Measurements from ENCODE around the gene FNBP1. TPM values are rescaled to one million over a fixed set of nuclear protein-coding genes. Genes with fewer than 3 reads are reported as not detected.

FNBP1 gene
- total and polyA plus RNA-seq, 10 of the 15 experiments (the other 5 are each of a cell fraction or from before 2014, with no cell fraction given), result 64.5 to 353 (median 179) TPM

- TF ChIP-seq PAX5 (IDR thresholded peaks at IDR 0.05; ENCODE audit: borderline replicate concordance, low read depth, low read length) (0 out of 2 replicates have a peak, but pooled peaks have one; percentile 17), MEF2A (IDR thresholded peaks at IDR 0.05; ENCODE audit: insufficient read depth, low read depth, low read length) (peak; percentile 75; the same call in 1 of the 2 replicates), JUNB (IDR thresholded peaks at IDR 0.05) (peak; percentile 69), PML (IDR thresholded peaks at IDR 0.05; ENCODE audit: low read length) (no peak), ZNF622 (IDR thresholded peaks at IDR 0.05) (no peak), ELK1 (IDR thresholded peaks at IDR 0.05; ENCODE audit: low read depth, low read length) (no peak), CREM (IDR thresholded peaks at IDR 0.05; ENCODE audit: low read depth) (peak; percentile 23; the same call in 1 of the 2 replicates), ATF7 (IDR thresholded peaks at IDR 0.05; ENCODE audit: low read depth) (peak; percentile 64; the same call in 1 of the 2 replicates), PAX8 (IDR thresholded peaks at IDR 0.05) (no peak), STAT3 (IDR thresholded peaks at IDR 0.05; ENCODE audit: low read depth, low read length) (no peak), ZNF384 (IDR thresholded peaks at IDR 0.05; ENCODE audit: borderline replicate concordance, low read depth, low read length) (peak; percentile 63; the same call in 1 of the 2 replicates), NFIC (IDR thresholded peaks at IDR 0.05; ENCODE audit: low read depth, low read length) (peak; percentile 87), HSF1 (IDR thresholded peaks at IDR 0.05; ENCODE audit: low read depth, low read length) (no peak), NFXL1 (IDR thresholded peaks at IDR 0.05; ENCODE audit: borderline replicate concordance) (no peak), TARDBP (IDR thresholded peaks at IDR 0.05; ENCODE audit: borderline replicate concordance) (no peak)
- TF ChIP-seq, protein P1, sequence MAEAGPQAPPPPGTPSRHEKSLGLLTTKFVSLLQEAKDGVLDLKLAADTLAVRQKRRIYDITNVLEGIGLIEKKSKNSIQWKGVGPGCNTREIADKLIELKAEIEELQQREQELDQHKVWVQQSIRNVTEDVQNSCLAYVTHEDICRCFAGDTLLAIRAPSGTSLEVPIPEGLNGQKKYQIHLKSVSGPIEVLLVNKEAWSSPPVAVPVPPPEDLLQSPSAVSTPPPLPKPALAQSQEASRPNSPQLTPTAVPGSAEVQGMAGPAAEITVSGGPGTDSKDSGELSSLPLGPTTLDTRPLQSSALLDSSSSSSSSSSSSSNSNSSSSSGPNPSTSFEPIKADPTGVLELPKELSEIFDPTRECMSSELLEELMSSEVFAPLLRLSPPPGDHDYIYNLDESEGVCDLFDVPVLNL (IDR thresholded peaks at IDR 0.05; ENCODE audit: low read depth, low read length), result no peak
- TF ChIP-seq, protein P2, sequence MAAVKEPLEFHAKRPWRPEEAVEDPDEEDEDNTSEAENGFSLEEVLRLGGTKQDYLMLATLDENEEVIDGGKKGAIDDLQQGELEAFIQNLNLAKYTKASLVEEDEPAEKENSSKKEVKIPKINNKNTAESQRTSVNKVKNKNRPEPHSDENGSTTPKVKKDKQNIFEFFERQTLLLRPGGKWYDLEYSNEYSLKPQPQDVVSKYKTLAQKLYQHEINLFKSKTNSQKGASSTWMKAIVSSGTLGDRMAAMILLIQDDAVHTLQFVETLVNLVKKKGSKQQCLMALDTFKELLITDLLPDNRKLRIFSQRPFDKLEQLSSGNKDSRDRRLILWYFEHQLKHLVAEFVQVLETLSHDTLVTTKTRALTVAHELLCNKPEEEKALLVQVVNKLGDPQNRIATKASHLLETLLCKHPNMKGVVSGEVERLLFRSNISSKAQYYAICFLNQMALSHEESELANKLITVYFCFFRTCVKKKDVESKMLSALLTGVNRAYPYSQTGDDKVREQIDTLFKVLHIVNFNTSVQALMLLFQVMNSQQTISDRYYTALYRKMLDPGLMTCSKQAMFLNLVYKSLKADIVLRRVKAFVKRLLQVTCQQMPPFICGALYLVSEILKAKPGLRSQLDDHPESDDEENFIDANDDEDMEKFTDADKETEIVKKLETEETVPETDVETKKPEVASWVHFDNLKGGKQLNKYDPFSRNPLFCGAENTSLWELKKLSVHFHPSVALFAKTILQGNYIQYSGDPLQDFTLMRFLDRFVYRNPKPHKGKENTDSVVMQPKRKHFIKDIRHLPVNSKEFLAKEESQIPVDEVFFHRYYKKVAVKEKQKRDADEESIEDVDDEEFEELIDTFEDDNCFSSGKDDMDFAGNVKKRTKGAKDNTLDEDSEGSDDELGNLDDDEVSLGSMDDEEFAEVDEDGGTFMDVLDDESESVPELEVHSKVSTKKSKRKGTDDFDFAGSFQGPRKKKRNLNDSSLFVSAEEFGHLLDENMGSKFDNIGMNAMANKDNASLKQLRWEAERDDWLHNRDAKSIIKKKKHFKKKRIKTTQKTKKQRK (IDR thresholded peaks at IDR 0.05; ENCODE audit: low read depth, low read length), result no peak
- TF ChIP-seq, protein P3, sequence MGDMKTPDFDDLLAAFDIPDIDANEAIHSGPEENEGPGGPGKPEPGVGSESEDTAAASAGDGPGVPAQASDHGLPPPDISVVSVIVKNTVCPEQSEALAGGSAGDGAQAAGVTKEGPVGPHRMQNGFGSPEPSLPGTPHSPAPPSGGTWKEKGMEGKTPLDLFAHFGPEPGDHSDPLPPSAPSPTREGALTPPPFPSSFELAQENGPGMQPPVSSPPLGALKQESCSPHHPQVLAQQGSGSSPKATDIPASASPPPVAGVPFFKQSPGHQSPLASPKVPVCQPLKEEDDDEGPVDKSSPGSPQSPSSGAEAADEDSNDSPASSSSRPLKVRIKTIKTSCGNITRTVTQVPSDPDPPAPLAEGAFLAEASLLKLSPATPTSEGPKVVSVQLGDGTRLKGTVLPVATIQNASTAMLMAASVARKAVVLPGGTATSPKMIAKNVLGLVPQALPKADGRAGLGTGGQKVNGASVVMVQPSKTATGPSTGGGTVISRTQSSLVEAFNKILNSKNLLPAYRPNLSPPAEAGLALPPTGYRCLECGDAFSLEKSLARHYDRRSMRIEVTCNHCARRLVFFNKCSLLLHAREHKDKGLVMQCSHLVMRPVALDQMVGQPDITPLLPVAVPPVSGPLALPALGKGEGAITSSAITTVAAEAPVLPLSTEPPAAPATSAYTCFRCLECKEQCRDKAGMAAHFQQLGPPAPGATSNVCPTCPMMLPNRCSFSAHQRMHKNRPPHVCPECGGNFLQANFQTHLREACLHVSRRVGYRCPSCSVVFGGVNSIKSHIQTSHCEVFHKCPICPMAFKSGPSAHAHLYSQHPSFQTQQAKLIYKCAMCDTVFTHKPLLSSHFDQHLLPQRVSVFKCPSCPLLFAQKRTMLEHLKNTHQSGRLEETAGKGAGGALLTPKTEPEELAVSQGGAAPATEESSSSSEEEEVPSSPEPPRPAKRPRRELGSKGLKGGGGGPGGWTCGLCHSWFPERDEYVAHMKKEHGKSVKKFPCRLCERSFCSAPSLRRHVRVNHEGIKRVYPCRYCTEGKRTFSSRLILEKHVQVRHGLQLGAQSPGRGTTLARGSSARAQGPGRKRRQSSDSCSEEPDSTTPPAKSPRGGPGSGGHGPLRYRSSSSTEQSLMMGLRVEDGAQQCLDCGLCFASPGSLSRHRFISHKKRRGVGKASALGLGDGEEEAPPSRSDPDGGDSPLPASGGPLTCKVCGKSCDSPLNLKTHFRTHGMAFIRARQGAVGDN (IDR thresholded peaks at IDR 0.05), result no peak
These were observed 3.4 kb downstream of the FNBP1 start (continued) for GRCh38 chr9:130039528-130040147.
